ENCODE data around the gene DDX3X.

- TF ChIP-seq, protein P1, sequence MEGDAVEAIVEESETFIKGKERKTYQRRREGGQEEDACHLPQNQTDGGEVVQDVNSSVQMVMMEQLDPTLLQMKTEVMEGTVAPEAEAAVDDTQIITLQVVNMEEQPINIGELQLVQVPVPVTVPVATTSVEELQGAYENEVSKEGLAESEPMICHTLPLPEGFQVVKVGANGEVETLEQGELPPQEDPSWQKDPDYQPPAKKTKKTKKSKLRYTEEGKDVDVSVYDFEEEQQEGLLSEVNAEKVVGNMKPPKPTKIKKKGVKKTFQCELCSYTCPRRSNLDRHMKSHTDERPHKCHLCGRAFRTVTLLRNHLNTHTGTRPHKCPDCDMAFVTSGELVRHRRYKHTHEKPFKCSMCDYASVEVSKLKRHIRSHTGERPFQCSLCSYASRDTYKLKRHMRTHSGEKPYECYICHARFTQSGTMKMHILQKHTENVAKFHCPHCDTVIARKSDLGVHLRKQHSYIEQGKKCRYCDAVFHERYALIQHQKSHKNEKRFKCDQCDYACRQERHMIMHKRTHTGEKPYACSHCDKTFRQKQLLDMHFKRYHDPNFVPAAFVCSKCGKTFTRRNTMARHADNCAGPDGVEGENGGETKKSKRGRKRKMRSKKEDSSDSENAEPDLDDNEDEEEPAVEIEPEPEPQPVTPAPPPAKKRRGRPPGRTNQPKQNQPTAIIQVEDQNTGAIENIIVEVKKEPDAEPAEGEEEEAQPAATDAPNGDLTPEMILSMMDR (IDR thresholded peaks at IDR 0.05; ENCODE audit: poor library complexity, severe bottlenecking), result no peak
- TF ChIP-seq POLR2AphosphoS5 (IDR thresholded peaks at IDR 0.05), result no peak
- TF ChIP-seq, protein P2, sequence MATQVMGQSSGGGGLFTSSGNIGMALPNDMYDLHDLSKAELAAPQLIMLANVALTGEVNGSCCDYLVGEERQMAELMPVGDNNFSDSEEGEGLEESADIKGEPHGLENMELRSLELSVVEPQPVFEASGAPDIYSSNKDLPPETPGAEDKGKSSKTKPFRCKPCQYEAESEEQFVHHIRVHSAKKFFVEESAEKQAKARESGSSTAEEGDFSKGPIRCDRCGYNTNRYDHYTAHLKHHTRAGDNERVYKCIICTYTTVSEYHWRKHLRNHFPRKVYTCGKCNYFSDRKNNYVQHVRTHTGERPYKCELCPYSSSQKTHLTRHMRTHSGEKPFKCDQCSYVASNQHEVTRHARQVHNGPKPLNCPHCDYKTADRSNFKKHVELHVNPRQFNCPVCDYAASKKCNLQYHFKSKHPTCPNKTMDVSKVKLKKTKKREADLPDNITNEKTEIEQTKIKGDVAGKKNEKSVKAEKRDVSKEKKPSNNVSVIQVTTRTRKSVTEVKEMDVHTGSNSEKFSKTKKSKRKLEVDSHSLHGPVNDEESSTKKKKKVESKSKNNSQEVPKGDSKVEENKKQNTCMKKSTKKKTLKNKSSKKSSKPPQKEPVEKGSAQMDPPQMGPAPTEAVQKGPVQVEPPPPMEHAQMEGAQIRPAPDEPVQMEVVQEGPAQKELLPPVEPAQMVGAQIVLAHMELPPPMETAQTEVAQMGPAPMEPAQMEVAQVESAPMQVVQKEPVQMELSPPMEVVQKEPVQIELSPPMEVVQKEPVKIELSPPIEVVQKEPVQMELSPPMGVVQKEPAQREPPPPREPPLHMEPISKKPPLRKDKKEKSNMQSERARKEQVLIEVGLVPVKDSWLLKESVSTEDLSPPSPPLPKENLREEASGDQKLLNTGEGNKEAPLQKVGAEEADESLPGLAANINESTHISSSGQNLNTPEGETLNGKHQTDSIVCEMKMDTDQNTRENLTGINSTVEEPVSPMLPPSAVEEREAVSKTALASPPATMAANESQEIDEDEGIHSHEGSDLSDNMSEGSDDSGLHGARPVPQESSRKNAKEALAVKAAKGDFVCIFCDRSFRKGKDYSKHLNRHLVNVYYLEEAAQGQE (IDR thresholded peaks at IDR 0.05; ENCODE audit: borderline replicate concordance), result no peak
- TF ChIP-seq MXI1 (conservative IDR thresholded peaks at IDR 0.05; ENCODE audit: poor library complexity, severe bottlenecking), result no peak
These were observed 42.7 kb upstream of the DDX3X start for GRCh38 chrX:41291309-41291708.
